GM19395 (cell line): ENCODE data around the gene RPSA.
"Not testable (repeated sequence)": the region's sequence is repeated elsewhere in the genome, so short reads cannot be mapped to it uniquely, and the experiment has no call there.

Experiments
- ATAC-seq: cut with Tn5 transposase; IDR thresholded peaks from one replicate; pipeline ENCODE4 v1.9.1; 2021; ENCODE audit warnings: mild to moderate bottlenecking, moderate library complexity; ENCODE audit not compliant: unreplicated experiment

The RPSA gene

GRCh38 chr3:39406368-39407258 is at the start of gene RPSA:
TSS of gene RPSA (plus strand) at chr3:39406720. CDS start at chr3:39407654, 934 bp downstream.
- ATAC-seq, result peak; percentile 91

- ATAC-seq, result no peak
Measured at GRCh38 chr3:39358333-39358732, 48.2 kb upstream of the RPSA start.

- no peak for ATAC-seq
Measured at GRCh38 chr3:39361252-39361927, 45.1 kb upstream of the RPSA start.

GRCh38 chr3:39362192-39362591 is 44.3 kb upstream of the RPSA start:
- ATAC-seq, result no peak

GRCh38 chr3:39362812-39363211 is 43.7 kb upstream of the RPSA start:
- no peak for ATAC-seq

- not testable (repeated sequence) for ATAC-seq
Measured at GRCh38 chr3:39370450-39370849, 36.1 kb upstream of the RPSA start.

GRCh38 chr3:39372833-39373232 is 33.7 kb upstream of the RPSA start:
- ATAC-seq, result no peak

- ATAC-seq, result no peak
Measured at GRCh38 chr3:39376959-39377634, 29.4 kb upstream of the RPSA start.

- peak; percentile 78 for ATAC-seq
Measured at GRCh38 chr3:39378088-39378487, 28.4 kb upstream of the RPSA start.

- no peak for ATAC-seq
Measured at GRCh38 chr3:39378957-39379777, 27.4 kb upstream of the RPSA start.

GRCh38 chr3:39379778-39380155 is 26.8 kb upstream of the RPSA start:
- ATAC-seq, result no peak

GRCh38 chr3:39381432-39381831 is 25.1 kb upstream of the RPSA start:
- ATAC-seq, result no peak

GRCh38 chr3:39383045-39383880 is 23.3 kb upstream of the RPSA start, which contains the start of gene SLC25A38:
TSS of gene SLC25A38 (plus strand) at chr3:39383370. CDS start at chr3:39383725, 355 bp downstream.
- ATAC-seq, result peak; percentile 80

- peak; percentile 71 for ATAC-seq
Measured at GRCh38 chr3:39383881-39384664, 22.4 kb upstream of the RPSA start.

- ATAC-seq, result no peak
Measured at GRCh38 chr3:39384665-39385000, 21.9 kb upstream of the RPSA start.

GRCh38 chr3:39385456-39386090 is 20.9 kb upstream of the RPSA start:
- ATAC-seq, result no peak

- ATAC-seq, result no peak
Measured at GRCh38 chr3:39386318-39386717, 20.2 kb upstream of the RPSA start.

GRCh38 chr3:39387411-39387975 is 19.0 kb upstream of the RPSA start:
- no peak for ATAC-seq
